ENCODE results near the gene SLC6A15. TPM values are rescaled to one million over a fixed set of nuclear protein-coding genes. Genes with fewer than 3 reads are reported as not detected.
A peak's percentile ranks its signal among the peaks of the same experiment; 100 is the strongest.

The SLC6A15 gene
- polyA plus RNA-seq, 1 of the 3 experiments (the other 2 are of a cell fraction) = 0.76 TPM

DNA sequence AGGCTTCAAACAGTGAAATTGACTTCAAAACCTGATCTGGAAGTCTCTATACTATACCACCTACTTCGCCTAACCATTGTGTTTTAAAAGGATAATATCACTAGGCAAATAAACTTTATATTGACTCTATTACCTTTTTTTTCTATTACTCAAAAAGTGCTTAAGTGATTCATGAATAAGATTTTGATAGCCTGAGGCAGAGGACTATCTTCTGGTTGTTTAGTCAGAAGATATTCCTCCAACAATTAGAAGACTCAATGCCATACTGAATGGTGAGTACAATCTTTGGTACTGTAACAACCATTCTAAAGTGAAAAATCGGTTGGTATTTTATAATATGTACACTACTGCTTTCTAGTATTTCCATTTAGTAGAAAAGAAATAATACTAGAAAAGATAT, 22.8 kb downstream of the SLC6A15 start:
- Histone ChIP-seq H3F3A (replicated peaks; ENCODE audit: insufficient read depth) (no peaks in the 10 kb centered on the region), H3K9ac (no peak overlapping the region), H3K9me2 (no peaks in the 10 kb centered on the region), H3K9me3 (no peaks in the 10 kb centered on the region), H4K20me1 (ENCODE audit: insufficient read depth) (no peaks in the 10 kb centered on the region), H3K4me2 (no peak overlapping the region), H3K27ac (ENCODE audit: low read depth in 2 of 2, low read length in 1 of 2) (no peak overlapping the region), H3K4me1 (ENCODE audit: control insufficient read depth in 1 of 2, insufficient read depth in 2 of 2, low read depth in 1 of 2, low read length in 1 of 2) (no peaks in the 10 kb centered on the region), H3K79me2 (ENCODE audit: insufficient read depth) (no peaks in the 10 kb centered on the region), H2AFZ (ENCODE audit: low read depth) (0 out of 2 replicates have a peak overlapping the region, but pooled peaks have one; percentile 45), H3K36me3 (replicated peaks in 1 of 2; ENCODE audit: control insufficient read depth in 1 of 2, insufficient read depth in 2 of 2, low read length in 1 of 2) (peaks cover 0 to 2% of the 10 kb centered on the region in 2 experiments), H3K27me3 (ENCODE audit: insufficient read depth) (no peaks in the 10 kb centered on the region), H3K4me3 (ENCODE audit: low read depth in 2 of 2, low read length in 1 of 2) (no peak overlapping the region)
- TF ChIP-seq EP300 (IDR thresholded peaks at IDR 0.05; ENCODE audit: borderline replicate concordance in 1 of 2, low read depth in 1 of 2, low read length in 1 of 2) (no peak), YY1 (IDR thresholded peaks at IDR 0.05; ENCODE audit: low read depth) (no peak), SMC3 (IDR thresholded peaks at IDR 0.05; ENCODE audit: low read depth, low read length) (no peak), SIN3A (IDR thresholded peaks at IDR 0.05; ENCODE audit: borderline replicate concordance, low read depth, low read length) (no peak), TCF12 (IDR thresholded peaks at IDR 0.05) (no peak), GATA2 (CRISPR knock-in tag; IDR thresholded peaks at IDR 0.05) (no peak), RCOR1 (IDR thresholded peaks at IDR 0.05; ENCODE audit: low read length) (no peak), GABPA (IDR thresholded peaks at IDR 0.05; ENCODE audit: low read depth) (no peak), JUND (IDR thresholded peaks at IDR 0.05) (no peak), TEAD4 (IDR thresholded peaks at IDR 0.05; ENCODE audit: borderline replicate concordance, insufficient read depth) (no peak), FOSL2 (IDR thresholded peaks at IDR 0.05; ENCODE audit: borderline replicate concordance, low read depth) (no peak), MEF2A (IDR thresholded peaks at IDR 0.05; ENCODE audit: borderline replicate concordance, low read depth) (no peak), RFX5 (IDR thresholded peaks at IDR 0.05; ENCODE audit: low read length) (no peak)
- TF ChIP-seq, protein P1, sequence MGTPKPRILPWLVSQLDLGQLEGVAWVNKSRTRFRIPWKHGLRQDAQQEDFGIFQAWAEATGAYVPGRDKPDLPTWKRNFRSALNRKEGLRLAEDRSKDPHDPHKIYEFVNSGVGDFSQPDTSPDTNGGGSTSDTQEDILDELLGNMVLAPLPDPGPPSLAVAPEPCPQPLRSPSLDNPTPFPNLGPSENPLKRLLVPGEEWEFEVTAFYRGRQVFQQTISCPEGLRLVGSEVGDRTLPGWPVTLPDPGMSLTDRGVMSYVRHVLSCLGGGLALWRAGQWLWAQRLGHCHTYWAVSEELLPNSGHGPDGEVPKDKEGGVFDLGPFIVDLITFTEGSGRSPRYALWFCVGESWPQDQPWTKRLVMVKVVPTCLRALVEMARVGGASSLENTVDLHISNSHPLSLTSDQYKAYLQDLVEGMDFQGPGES (IDR thresholded peaks at IDR 0.05; ENCODE audit: low read depth, low read length) = no peak
- TF ChIP-seq, protein P2, sequence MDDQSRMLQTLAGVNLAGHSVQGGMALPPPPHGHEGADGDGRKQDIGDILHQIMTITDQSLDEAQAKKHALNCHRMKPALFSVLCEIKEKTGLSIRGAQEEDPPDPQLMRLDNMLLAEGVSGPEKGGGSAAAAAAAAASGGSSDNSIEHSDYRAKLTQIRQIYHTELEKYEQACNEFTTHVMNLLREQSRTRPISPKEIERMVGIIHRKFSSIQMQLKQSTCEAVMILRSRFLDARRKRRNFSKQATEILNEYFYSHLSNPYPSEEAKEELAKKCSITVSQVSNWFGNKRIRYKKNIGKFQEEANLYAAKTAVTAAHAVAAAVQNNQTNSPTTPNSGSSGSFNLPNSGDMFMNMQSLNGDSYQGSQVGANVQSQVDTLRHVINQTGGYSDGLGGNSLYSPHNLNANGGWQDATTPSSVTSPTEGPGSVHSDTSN (IDR thresholded peaks at IDR 0.05) = no peak
- TF ChIP-seq, protein P3, sequence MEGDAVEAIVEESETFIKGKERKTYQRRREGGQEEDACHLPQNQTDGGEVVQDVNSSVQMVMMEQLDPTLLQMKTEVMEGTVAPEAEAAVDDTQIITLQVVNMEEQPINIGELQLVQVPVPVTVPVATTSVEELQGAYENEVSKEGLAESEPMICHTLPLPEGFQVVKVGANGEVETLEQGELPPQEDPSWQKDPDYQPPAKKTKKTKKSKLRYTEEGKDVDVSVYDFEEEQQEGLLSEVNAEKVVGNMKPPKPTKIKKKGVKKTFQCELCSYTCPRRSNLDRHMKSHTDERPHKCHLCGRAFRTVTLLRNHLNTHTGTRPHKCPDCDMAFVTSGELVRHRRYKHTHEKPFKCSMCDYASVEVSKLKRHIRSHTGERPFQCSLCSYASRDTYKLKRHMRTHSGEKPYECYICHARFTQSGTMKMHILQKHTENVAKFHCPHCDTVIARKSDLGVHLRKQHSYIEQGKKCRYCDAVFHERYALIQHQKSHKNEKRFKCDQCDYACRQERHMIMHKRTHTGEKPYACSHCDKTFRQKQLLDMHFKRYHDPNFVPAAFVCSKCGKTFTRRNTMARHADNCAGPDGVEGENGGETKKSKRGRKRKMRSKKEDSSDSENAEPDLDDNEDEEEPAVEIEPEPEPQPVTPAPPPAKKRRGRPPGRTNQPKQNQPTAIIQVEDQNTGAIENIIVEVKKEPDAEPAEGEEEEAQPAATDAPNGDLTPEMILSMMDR (IDR thresholded peaks at IDR 0.05) = no peak
- TF ChIP-seq, protein P4, sequence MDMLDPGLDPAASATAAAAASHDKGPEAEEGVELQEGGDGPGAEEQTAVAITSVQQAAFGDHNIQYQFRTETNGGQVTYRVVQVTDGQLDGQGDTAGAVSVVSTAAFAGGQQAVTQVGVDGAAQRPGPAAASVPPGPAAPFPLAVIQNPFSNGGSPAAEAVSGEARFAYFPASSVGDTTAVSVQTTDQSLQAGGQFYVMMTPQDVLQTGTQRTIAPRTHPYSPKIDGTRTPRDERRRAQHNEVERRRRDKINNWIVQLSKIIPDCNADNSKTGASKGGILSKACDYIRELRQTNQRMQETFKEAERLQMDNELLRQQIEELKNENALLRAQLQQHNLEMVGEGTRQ (IDR thresholded peaks at IDR 0.05; ENCODE audit: borderline replicate concordance, low read depth, low read length) = no peak
- TF ChIP-seq, protein P5, sequence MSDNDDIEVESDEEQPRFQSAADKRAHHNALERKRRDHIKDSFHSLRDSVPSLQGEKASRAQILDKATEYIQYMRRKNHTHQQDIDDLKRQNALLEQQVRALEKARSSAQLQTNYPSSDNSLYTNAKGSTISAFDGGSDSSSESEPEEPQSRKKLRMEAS (IDR thresholded peaks at IDR 0.05; ENCODE audit: low read depth) = no peak
- ChIA-PET POLR2A (no interaction called here), CTCF (interaction anchor here (0.7 kb wide), 1 partner anchor 139 kb away, joined by 3 read pairs; no protein-coding TSS in a partner anchor)
- WGBS (ENCODE audit: low lambda C conversion rate) = 53% methylated on average over 2 of the region's 2 CpGs
- DNase-seq = no peak
